HFFc6 (cell line): Measurements from ENCODE around the gene KSR2. TPM values are rescaled to one million over a fixed set of nuclear protein-coding genes. Genes with fewer than 3 reads are reported as not detected.

Experiments
- DNase-seq: peaks from one replicate; pipeline ENCODE4 v3.0.0-alpha.2; 2018
- H3K27ac Mint-ChIP-seq: 2 replicates; pipeline ENCODE4 v1.8.0; 2020; ENCODE audit warnings: mild to moderate bottlenecking, mixed read lengths
- H3K27me3 Mint-ChIP-seq: 2 replicates; pipeline ENCODE4 v1.8.0; 2021; ENCODE audit warnings: mild to moderate bottlenecking, moderate library complexity, mixed read lengths; ENCODE audit not compliant: insufficient read depth
- H3K36me3 Mint-ChIP-seq: 2 replicates; pipeline ENCODE4 v1.8.0; 2021; ENCODE audit warnings: low read depth, mixed read lengths
- H3K4me1 Mint-ChIP-seq: 2 replicates; pipeline ENCODE4 v1.8.0; 2020; ENCODE audit warnings: low read depth, mixed read lengths
- H3K4me3 Mint-ChIP-seq: 2 replicates; pipeline ENCODE4 v1.8.0; 2020; ENCODE audit warnings: mild to moderate bottlenecking, moderate library complexity, mixed read lengths
- H3K9me3 Mint-ChIP-seq: 2 replicates; pipeline ENCODE4 v1.8.0; 2020; ENCODE audit warnings: mild to moderate bottlenecking, mixed read lengths
- CTCF ChIP-seq: fragments of 200-600 bp; sonication (generic); IDR thresholded peaks from 2 replicates; pipeline ENCODE4 v1.5.0; 2021; ENCODE audit warnings: antibody characterized with exemption, mild to moderate bottlenecking
- total RNA-seq, 6 experiments: library from RNA; stranded (reverse); fragmentation: NEBNext Ultra II Directional; extraction: Animal tissue kit (Norgen Biotek cat#: 25700); gene quantifications; 2 replicates in 1 of 6; 3 replicates in 5 of 6; pipeline ENCODE4 v1.2.3, GENCODE V29; 2021

KSR2 gene
- total RNA-seq, 6 experiments from 2014 or later: 0.09 to 0.22 (median 0.12) TPM; not detected in 2

DNA sequence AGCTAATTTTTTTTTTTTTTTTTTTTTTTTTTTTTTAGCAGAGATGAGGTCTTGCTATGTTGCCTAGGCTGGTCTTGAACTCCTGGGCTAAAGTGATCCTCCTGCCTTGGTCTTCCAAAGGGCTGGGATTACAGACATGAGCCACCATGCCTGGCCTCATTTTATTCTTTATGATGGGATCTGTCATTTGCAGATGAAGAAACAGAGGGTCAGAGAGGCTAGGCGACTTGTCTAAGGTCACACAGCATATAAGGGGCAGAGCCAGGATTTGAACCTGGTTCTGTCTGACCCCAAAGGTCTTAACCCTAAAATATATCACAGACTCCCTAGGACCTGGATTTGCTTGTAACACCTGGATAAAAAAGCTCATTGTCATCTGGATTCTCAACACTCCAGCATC is 282.6 kb downstream of the KSR2 start:
- peak overlapping the region; percentile 98 for H3K27ac Mint-ChIP-seq
- H3K4me1 Mint-ChIP-seq: peaks cover 61% of the 10 kb centered on the region
- H3K36me3 Mint-ChIP-seq: peaks cover 5% of the 10 kb centered on the region; the same call in 1 of the 2 replicates
- peaks cover 8% of the 10 kb centered on the region for H3K27me3 Mint-ChIP-seq
- TF ChIP-seq CTCF: no peak
- peak overlapping the region; percentile 71; the same call in 1 of the 2 replicates for H3K4me3 Mint-ChIP-seq
- DNase-seq: no peak
- peaks cover 5% of the 10 kb centered on the region; the same call in 1 of the 2 replicates for H3K9me3 Mint-ChIP-seq

- peak overlapping the region; percentile 98 for H3K27ac Mint-ChIP-seq
- DNase-seq: peak; percentile 79
These were observed 283.5 kb downstream of the KSR2 start for GRCh38 chr12:117685110-117685926.

GRCh38 chr12:117684471-117684870 is 284.3 kb downstream of the KSR2 start:
- H3K27ac Mint-ChIP-seq: peak overlapping the region; percentile 98
- H3K36me3 Mint-ChIP-seq: no peaks in the 10 kb centered on the region
- no peak for TF ChIP-seq CTCF
- H3K4me3 Mint-ChIP-seq: peak overlapping the region; percentile 76
- DNase-seq: no peak
- H3K4me1 Mint-ChIP-seq: peaks cover 78% of the 10 kb centered on the region
- peaks cover 8% of the 10 kb centered on the region for H3K27me3 Mint-ChIP-seq
- peaks cover 5% of the 10 kb centered on the region; the same call in 1 of the 2 replicates for H3K9me3 Mint-ChIP-seq

More at GRCh38 chr12:117685110-117685926, 283.5 kb downstream of the KSR2 start:
- Mint-ChIP-seq H3K36me3 (peaks cover 5% of the 10 kb centered on the region; the same call in 1 of the 2 replicates), H3K4me1 (peaks cover 70% of the 10 kb centered on the region), H3K27me3 (peaks cover 8% of the 10 kb centered on the region), H3K4me3 (peak overlapping the region; percentile 76), H3K9me3 (peaks cover 5% of the 10 kb centered on the region; the same call in 1 of the 2 replicates)
- peak; percentile 27; the same call in 1 of the 2 replicates for TF ChIP-seq CTCF

GRCh38 chr12:117680312-117680711 is 288.5 kb downstream of the KSR2 start:
- Mint-ChIP-seq H3K27ac (no peak overlapping the region), H3K27me3 (peaks cover 11% of the 10 kb centered on the region), H3K4me1 (peaks cover 42% of the 10 kb centered on the region), H3K36me3 (peaks cover 4% of the 10 kb centered on the region; the same call in 1 of the 2 replicates), H3K4me3 (peak overlapping the region; percentile 28; the same call in 1 of the 2 replicates), H3K9me3 (peaks cover 11% of the 10 kb centered on the region; the same call in 1 of the 2 replicates)
- DNase-seq: no peak
- no peak for TF ChIP-seq CTCF

DNA sequence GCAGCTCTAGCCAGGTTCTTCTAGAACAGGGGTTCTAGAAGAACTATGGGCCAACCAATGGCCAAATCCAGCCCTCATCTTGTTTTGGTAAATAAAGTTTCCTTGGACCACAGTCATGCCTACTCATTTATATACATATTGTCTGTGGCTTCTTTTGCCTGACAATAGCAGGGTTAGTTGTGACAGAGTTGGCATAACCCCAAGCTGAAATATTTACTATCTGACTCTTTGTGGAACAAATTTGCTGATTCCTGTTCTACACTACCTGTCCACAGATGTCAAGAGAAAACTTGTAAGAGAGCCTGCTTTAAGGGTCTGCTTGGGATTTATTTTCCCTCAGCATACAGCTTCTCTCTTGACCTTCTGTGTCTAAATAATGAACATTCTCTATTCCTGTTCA is 289.0 kb downstream of the KSR2 start:
- Mint-ChIP-seq H3K9me3 (peaks cover 15% of the 10 kb centered on the region; the same call in 1 of the 2 replicates), H3K36me3 (peaks cover 8% of the 10 kb centered on the region), H3K4me1 (peaks cover 41% of the 10 kb centered on the region), H3K4me3 (peak overlapping the region; percentile 28; the same call in 1 of the 2 replicates), H3K27me3 (peaks cover 11% of the 10 kb centered on the region), H3K27ac (no peak overlapping the region)
- DNase-seq: no peak
- TF ChIP-seq CTCF: no peak
